ENCODE data around the gene TMED7.

- TF ChIP-seq CTCF (IDR thresholded peaks at IDR 0.05; ENCODE audit: low read depth, low read length, missing input control) (no peak), REST (IDR thresholded peaks at IDR 0.05) (no peak), YY1 (IDR thresholded peaks at IDR 0.05) (no peak), SP1 (IDR thresholded peaks at IDR 0.05) (no peak), ATF3 (IDR thresholded peaks at IDR 0.05) (no peak), TAF1 (conservative IDR thresholded peaks at IDR 0.05) (no peak)
These were observed 1.5 kb upstream of the TMED7 start for GRCh38 chr5:115627295-115627865.
